NCI-H2227 (cell line): Measurements from ENCODE around the gene CPT1B.
"Not testable (repeated sequence)": the region's sequence is repeated elsewhere in the genome, so short reads cannot be mapped to it uniquely, and the experiment has no call there.

ENCODE experiments used
- DNase-seq: peaks from one replicate; lab custom pipeline; 2025; ENCODE audit not compliant: unreplicated experiment; lab: John Stamatoyannopoulos, UW

CPT1B gene

GRCh38 chr22:50577987-50578775 is at the start of gene CPT1B:
Gene CPT1B (minus strand): TSS chr22:50578427. CDS start chr22:50577915, 512 bp downstream.
- DNase-seq: no peak

GRCh38 chr22:50626850-50627641 is 48.8 kb upstream of the CPT1B start:
- no peak for DNase-seq

GRCh38 chr22:50626314-50626849 is 48.2 kb upstream of the CPT1B start:
- DNase-seq: no peak

GRCh38 chr22:50625568-50626313 is 47.5 kb upstream of the CPT1B start:
- no peak for DNase-seq

- no peak for DNase-seq
Measured at GRCh38 chr22:50625131-50625567, 46.9 kb upstream of the CPT1B start.

- no peak for DNase-seq
Measured at GRCh38 chr22:50624347-50625130, 46.3 kb upstream of the CPT1B start.

- no peak for DNase-seq
Measured at GRCh38 chr22:50622723-50623327, 44.6 kb upstream of the CPT1B start.

- DNase-seq: no peak
Measured at GRCh38 chr22:50621948-50622722, 43.9 kb upstream of the CPT1B start.

- no peak for DNase-seq
Measured at GRCh38 chr22:50621356-50621880, 43.2 kb upstream of the CPT1B start.

GRCh38 chr22:50620593-50621355 is 42.5 kb upstream of the CPT1B start:
- peak; percentile 87 for DNase-seq

GRCh38 chr22:50614296-50614695 is 36.1 kb upstream of the CPT1B start:
- not testable (repeated sequence) for DNase-seq

GRCh38 chr22:50613291-50613981 is 35.2 kb upstream of the CPT1B start:
- DNase-seq: peak; percentile 30

GRCh38 chr22:50612528-50613221 is 34.4 kb upstream of the CPT1B start:
- DNase-seq: no peak

GRCh38 chr22:50612168-50612527 is 33.9 kb upstream of the CPT1B start:
- no peak for DNase-seq

- DNase-seq: no peak
Measured at GRCh38 chr22:50611341-50612060, 33.3 kb upstream of the CPT1B start.

- no peak for DNase-seq
Measured at GRCh38 chr22:50610581-50610980, 32.4 kb upstream of the CPT1B start.
